Hepatocyte (in vitro differentiated cells): ENCODE measurements around the gene SVOP. TPM values are rescaled to one million over a fixed set of nuclear protein-coding genes. Genes with fewer than 3 reads are reported as not detected.

Source experiments
- DNase-seq: peaks from one replicate; pipeline ENCODE4 v3.0.0-alpha.2; 2016; ENCODE audit warnings: low spot score
- H2AFZ ChIP-seq: fragments of 200-600 bp; sonication (generic); 2 replicates; pipeline ENCODE4 v1.6.0; 2016; ENCODE audit warnings: antibody characterized with exemption, mild to moderate bottlenecking
- H3K27ac ChIP-seq: fragments of 200-600 bp; sonication (generic); 2 replicates; pipeline ENCODE4 v1.5.1; 2016; ENCODE audit warnings: mild to moderate bottlenecking
- H3K27me3 ChIP-seq: fragments of 200-600 bp; sonication (generic); 2 replicates; pipeline ENCODE4 v1.6.1; 2016
- H3K36me3 ChIP-seq: fragments of 200-600 bp; sonication (generic); replicated peaks from 2 replicates; pipeline ENCODE4 v1.5.1; 2016; ENCODE audit warnings: low read depth; ENCODE audit not compliant: insufficient read depth
- H3K4me1 ChIP-seq: fragments of 200-600 bp; sonication (generic); 2 replicates; pipeline ENCODE4 v1.5.1; 2016; ENCODE audit warnings: mild to moderate bottlenecking, moderate library complexity; ENCODE audit not compliant: insufficient read depth
- H3K4me2 ChIP-seq: fragments of 200-600 bp; sonication (generic); 2 replicates; pipeline ENCODE4 v1.6.0; 2016
- H3K4me3 ChIP-seq: fragments of 200-600 bp; sonication (generic); 2 replicates; pipeline ENCODE4 v1.5.1; 2016; ENCODE audit warnings: mild to moderate bottlenecking
- H3K79me2 ChIP-seq: fragments of 200-600 bp; sonication (generic); 2 replicates; pipeline ENCODE4 v1.6.0; 2017; ENCODE audit warnings: mild to moderate bottlenecking
- H3K9me2 ChIP-seq: fragments of 200-600 bp; sonication (generic); replicated peaks from 2 replicates; pipeline ENCODE4 v1.6.0; 2017; ENCODE audit warnings: mild to moderate bottlenecking; ENCODE audit not compliant: insufficient read depth
- H3K9me3 ChIP-seq: fragments of 200-600 bp; sonication (generic); 2 replicates; pipeline ENCODE4 v1.5.1; 2016; ENCODE audit warnings: low read depth, mild to moderate bottlenecking
- H4K20me1 ChIP-seq: fragments of 200-600 bp; sonication (generic); 2 replicates; pipeline ENCODE4 v1.6.0; 2016; ENCODE audit warnings: mild to moderate bottlenecking; ENCODE audit not compliant: insufficient read depth, poor library complexity, severe bottlenecking
- CTCF ChIP-seq: fragments of 200-600 bp; sonication (generic); IDR thresholded peaks from 2 replicates; pipeline ENCODE4 v1.5.1; 2016; ENCODE audit warnings: antibody characterized with exemption, mild to moderate bottlenecking; ENCODE audit not compliant: poor library complexity
- EZH2 ChIP-seq: fragments of 200-600 bp; sonication (generic); IDR thresholded peaks from 2 replicates; pipeline ENCODE4 v1.6.1; 2016; ENCODE audit warnings: antibody characterized with exemption, mild to moderate bottlenecking, borderline replicate concordance
- EZH2phosphoT487 ChIP-seq: fragments of 200-600 bp; sonication (generic); IDR thresholded peaks from one replicate; pipeline ENCODE4 v1.6.1; 2018; ENCODE audit warnings: antibody characterized with exemption, mild to moderate bottlenecking, low read depth, moderate library complexity; ENCODE audit not compliant: unreplicated experiment, severe bottlenecking
- WGBS: methylation state at CpG from one replicate; pipeline ENCODE4 v1.1.6; 2016; ENCODE audit warnings: low lambda C conversion rate; ENCODE audit errors: missing lambda C conversion rate; 5-methylcytosine and 5-hydroxymethylcytosine counted together
- polyA plus RNA-seq: library from polyadenylated mRNA; unstranded; fragments of >200 nt; fragmentation: Nextera tagmentation; extraction: Ambion mirVana; gene quantifications from 2 replicates; pipeline ENCODE4 v1.2.1, GENCODE V29; 2016
- total RNA-seq: library from RNA; depleted of rRNA; stranded (reverse); fragments of >200 nt; gene quantifications from 2 replicates; pipeline ENCODE4 v1.2.3, GENCODE V29; 2014

SVOP gene
- total and polyA plus RNA-seq, 2 experiments from 2014 or later = 0.27 to 0.45 TPM

- no peak overlapping the region for H2AFZ ChIP-seq
- H3K27ac ChIP-seq = no peak overlapping the region
- no peaks in the 10 kb centered on the region for H4K20me1 ChIP-seq
- H3K36me3 ChIP-seq = no peaks in the 10 kb centered on the region
- no peak for DNase-seq
- no peaks in the 10 kb centered on the region for H3K9me2 ChIP-seq
- no peak overlapping the region for H3K4me2 ChIP-seq
- TF ChIP-seq EZH2phosphoT487 (no peak), CTCF (no peak), EZH2 (no peak)
- H3K4me3 ChIP-seq = no peak overlapping the region
- H3K79me2 ChIP-seq = no peaks in the 10 kb centered on the region
- H3K27me3 ChIP-seq = peaks cover 10% of the 10 kb centered on the region
- H3K9me3 ChIP-seq = no peaks in the 10 kb centered on the region
- 81% methylated on average over 8 of the region's 8 CpGs for WGBS
- no peaks in the 10 kb centered on the region for H3K4me1 ChIP-seq
These were observed 26.4 kb upstream of the SVOP start for GRCh38 chr12:109047081-109047805.

- no peaks in the 10 kb centered on the region for H4K20me1 ChIP-seq
- no peak overlapping the region for H3K4me2 ChIP-seq
- no peak overlapping the region for H3K27ac ChIP-seq
These were observed 23.4 kb upstream of the SVOP start for GRCh38 chr12:109044241-109044640.

GRCh38 chr12:109036975-109037374 lies 16.1 kb upstream of the SVOP start:
- Histone ChIP-seq H3K4me2 (no peak overlapping the region), H3K9me2 (no peaks in the 10 kb centered on the region), H3K27ac (no peak overlapping the region), H2AFZ (no peak overlapping the region), H3K79me2 (no peaks in the 10 kb centered on the region), H3K4me1 (no peaks in the 10 kb centered on the region), H3K36me3 (no peaks in the 10 kb centered on the region), H3K27me3 (no peaks in the 10 kb centered on the region), H3K4me3 (no peak overlapping the region), H3K9me3 (no peaks in the 10 kb centered on the region), H4K20me1 (no peaks in the 10 kb centered on the region)
- TF ChIP-seq EZH2 = no peak
- no peak for TF ChIP-seq EZH2phosphoT487
- no peak for TF ChIP-seq CTCF
- 88% methylated on average over 1 of the region's 1 CpG for WGBS
- DNase-seq = no peak

More at GRCh38 chr12:109044241-109044640, 23.4 kb upstream of the SVOP start:
- WGBS = 92% methylated on average over 5 of the region's 5 CpGs
- Histone ChIP-seq H3K27me3 (peaks cover 10% of the 10 kb centered on the region), H3K79me2 (no peaks in the 10 kb centered on the region), H3K4me1 (no peaks in the 10 kb centered on the region), H3K4me3 (no peak overlapping the region), H3K36me3 (no peaks in the 10 kb centered on the region), H2AFZ (no peak overlapping the region), H3K9me2 (no peaks in the 10 kb centered on the region), H3K9me3 (no peaks in the 10 kb centered on the region)
- no peak for DNase-seq
- TF ChIP-seq CTCF = no peak
- no peak for TF ChIP-seq EZH2
